ENCODE measurements around the gene PDLIM4. TPM values are rescaled to one million over a fixed set of nuclear protein-coding genes. Genes with fewer than 3 reads are reported as not detected.

Gene PDLIM4
- total RNA-seq, 4 donors from 2014 or later = 4.6 to 27.2 (median 18.5) TPM

DNA sequence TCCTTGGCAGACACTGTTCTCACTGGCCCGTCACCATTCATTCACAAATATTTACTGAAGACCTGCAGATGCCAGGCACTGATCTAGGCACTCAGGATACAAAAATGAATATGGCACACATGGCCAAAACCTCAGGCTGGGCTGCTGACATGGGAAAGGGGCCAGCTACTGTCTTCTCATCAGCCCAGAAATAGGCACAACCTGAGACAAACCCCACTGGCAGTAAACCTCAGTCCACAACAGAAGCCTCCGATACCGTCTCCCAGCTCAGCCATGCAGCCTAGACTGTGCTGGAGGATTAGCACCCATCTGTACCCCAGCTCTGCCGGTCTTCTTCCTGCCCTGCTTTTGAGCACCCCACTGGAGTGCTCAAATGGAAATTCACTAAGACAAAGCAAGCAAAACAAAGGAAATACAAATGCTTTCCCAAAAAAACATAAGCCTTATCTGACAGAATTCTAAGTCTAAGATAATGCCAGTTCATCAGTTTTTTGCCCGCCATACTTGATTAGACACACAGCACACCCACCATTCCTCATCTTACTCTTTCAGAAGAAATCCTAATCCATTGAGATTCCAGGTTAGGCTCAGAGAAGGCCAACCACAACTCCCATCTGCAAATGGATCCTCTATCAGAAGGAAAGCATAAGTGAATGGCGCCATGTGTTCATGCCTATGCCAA lies 38.1 kb upstream of the PDLIM4 start:
- Histone ChIP-seq H3K36me3 (peaks cover 0 to 14% (median 0%) of the 10 kb centered on the region in 3 donors), H3K9me3 (no peaks in the 10 kb centered on the region), H3K4me3 (no peak overlapping the region), H3K27me3 (no peaks in the 10 kb centered on the region), H3K4me1 (peaks cover 0 to 12% (median 6%) of the 10 kb centered on the region in 4 donors), H3K27ac (no peak overlapping the region)
- TF ChIP-seq POLR2A (IDR thresholded peaks at IDR 0.05) = no peak
- TF ChIP-seq, protein P1, sequence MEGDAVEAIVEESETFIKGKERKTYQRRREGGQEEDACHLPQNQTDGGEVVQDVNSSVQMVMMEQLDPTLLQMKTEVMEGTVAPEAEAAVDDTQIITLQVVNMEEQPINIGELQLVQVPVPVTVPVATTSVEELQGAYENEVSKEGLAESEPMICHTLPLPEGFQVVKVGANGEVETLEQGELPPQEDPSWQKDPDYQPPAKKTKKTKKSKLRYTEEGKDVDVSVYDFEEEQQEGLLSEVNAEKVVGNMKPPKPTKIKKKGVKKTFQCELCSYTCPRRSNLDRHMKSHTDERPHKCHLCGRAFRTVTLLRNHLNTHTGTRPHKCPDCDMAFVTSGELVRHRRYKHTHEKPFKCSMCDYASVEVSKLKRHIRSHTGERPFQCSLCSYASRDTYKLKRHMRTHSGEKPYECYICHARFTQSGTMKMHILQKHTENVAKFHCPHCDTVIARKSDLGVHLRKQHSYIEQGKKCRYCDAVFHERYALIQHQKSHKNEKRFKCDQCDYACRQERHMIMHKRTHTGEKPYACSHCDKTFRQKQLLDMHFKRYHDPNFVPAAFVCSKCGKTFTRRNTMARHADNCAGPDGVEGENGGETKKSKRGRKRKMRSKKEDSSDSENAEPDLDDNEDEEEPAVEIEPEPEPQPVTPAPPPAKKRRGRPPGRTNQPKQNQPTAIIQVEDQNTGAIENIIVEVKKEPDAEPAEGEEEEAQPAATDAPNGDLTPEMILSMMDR (IDR thresholded peaks at IDR 0.05) = no peak
- DNase-seq = no peak

DNA sequence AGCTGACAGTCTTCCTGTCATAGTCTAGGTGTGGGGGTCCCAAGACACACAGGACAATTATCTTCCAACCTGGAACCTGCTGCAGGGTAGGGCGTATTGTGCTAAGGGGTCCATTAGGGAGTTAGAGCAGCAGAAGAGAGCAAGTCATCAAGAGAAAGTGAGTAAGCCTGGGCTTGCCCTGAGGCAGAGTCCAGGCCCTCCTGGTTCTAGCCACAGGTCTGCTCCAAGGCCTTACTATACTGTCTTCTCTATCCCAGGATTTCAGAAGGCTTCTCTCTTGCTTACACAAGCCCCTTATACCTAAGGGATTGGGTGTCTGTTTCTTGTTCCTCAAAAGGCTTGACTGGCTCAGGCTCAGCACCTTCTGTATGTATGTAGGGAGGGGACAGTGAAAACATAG lies 37.5 kb upstream of the PDLIM4 start:
- Histone ChIP-seq H3K36me3 (peaks cover 0 to 14% (median 0%) of the 10 kb centered on the region in 3 donors), H3K27ac (no peak overlapping the region), H3K4me1 (peaks cover 0 to 12% (median 6%) of the 10 kb centered on the region in 4 donors), H3K9me3 (no peaks in the 10 kb centered on the region), H3K27me3 (no peaks in the 10 kb centered on the region), H3K4me3 (no peak overlapping the region)
- no peak for TF ChIP-seq POLR2A (IDR thresholded peaks at IDR 0.05)
- TF ChIP-seq, protein P1 (IDR thresholded peaks at IDR 0.05) = no peak
- no peak for DNase-seq

DNA sequence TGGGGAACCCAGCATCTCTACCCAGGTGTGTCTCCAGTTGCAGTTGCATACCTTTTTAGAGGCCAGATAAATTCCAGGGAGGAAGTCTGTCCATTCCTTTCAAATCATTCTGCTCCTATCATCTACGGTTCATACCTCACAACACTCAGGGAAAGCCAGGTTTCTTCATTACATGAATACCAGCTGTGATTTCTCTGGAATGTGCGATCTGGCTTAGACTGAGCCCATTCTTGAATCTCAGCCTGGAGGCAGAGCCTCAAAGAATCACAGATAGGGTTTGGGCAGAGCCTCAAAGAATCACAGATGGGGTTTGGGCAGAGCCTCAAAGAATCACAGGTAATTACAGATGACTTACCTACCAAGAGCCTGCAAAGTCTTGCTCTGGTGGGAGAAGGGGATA lies 37.0 kb upstream of the PDLIM4 start:
- no peak for TF ChIP-seq POLR2A (IDR thresholded peaks at IDR 0.05)
- TF ChIP-seq, protein P1 (IDR thresholded peaks at IDR 0.05) = no peak
- Histone ChIP-seq H3K4me1 (peaks cover 0 to 17% (median 6%) of the 10 kb centered on the region in 4 donors), H3K27ac (no peak overlapping the region)

DNA sequence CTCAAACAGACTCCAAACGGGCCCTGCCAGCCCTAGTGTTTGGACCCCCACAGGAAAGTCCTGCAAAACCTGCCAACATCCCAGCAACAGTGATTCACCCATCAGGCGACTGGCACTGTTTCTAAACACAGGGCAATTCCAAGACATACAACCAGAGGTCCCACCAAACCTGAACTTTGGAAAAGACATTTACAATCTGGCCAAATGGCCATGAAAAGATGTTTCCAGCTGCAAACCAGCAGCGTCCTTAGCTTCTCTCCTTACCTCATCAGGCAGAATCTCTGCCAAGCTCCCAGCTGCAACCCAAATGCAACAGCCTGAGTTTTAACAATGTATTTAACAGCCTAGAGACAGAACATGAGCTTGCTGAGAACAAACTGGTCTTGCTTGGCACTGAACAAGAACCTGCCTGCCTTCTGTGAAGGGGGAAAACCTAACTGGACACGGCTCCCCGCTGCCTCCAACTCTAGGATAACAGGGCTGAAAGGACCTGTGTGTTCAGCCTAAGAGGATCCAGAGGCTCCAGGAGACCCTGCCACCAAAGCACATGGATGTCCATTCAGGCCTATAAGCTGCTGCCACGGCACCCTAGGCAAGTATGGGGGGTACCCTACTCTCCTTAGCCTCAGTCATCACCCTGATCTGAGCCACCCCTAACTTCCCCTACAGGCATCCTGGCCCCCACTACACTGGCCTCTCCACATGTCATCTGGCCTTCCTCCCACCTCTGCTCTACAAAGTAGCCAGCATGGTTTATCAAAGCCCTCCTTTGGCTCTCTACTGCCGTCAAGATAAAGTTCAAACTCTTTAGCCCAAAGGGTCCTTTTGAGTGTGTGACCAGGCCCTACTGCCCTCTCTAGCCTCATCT lies 35.5 kb upstream of the PDLIM4 start:
- Histone ChIP-seq H3K4me3 (no peak overlapping the region), H3K9me3 (no peaks in the 10 kb centered on the region), H3K36me3 (peaks cover 0 to 12% (median 0%) of the 10 kb centered on the region in 3 donors), H3K4me1 (peaks cover 3 to 32% (median 7%) of the 10 kb centered on the region in 4 donors), H3K27ac (peak overlapping the region in 1 of 4 donors; percentile 68), H3K27me3 (no peaks in the 10 kb centered on the region)
- no peak for DNase-seq
- no peak for TF ChIP-seq POLR2A (IDR thresholded peaks at IDR 0.05)
- TF ChIP-seq, protein P1 (IDR thresholded peaks at IDR 0.05) = no peak

More for the DNA sequence above, 37.0 kb upstream of the PDLIM4 start:
- H3K4me3 ChIP-seq = no peak overlapping the region
- no peaks in the 10 kb centered on the region for H3K9me3 ChIP-seq
- H3K27me3 ChIP-seq = no peaks in the 10 kb centered on the region
- peaks cover 0 to 14% (median 0%) of the 10 kb centered on the region in 3 donors for H3K36me3 ChIP-seq
- DNase-seq = no peak

DNA sequence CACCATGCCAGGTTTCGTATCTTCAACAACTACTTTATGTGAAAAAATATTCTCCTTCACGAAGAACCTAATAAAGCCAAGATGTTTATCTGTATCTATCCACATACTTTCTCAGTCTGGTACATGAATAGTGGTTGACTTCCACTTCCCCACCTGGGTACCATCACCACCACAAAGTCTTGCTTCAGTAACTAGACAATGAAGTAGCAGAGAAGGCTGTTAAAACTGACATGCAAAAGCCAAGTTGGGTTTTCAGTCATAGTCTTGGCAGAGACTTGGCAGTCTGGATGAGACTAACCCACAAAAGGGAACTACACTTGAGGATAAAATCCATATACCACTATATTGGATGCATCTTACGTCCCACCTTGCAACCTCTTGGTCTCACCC lies 34.9 kb upstream of the PDLIM4 start:
- no peaks in the 10 kb centered on the region for H3K27me3 ChIP-seq
- TF ChIP-seq, protein P1 (IDR thresholded peaks at IDR 0.05) = no peak
- no peak for TF ChIP-seq POLR2A (IDR thresholded peaks at IDR 0.05)
- peaks cover 0 to 5% (median 0%) of the 10 kb centered on the region in 3 donors for H3K36me3 ChIP-seq
- DNase-seq = peak in 2 of 3 donors; percentile 25 to 50
- peaks cover 3 to 33% (median 9%) of the 10 kb centered on the region in 4 donors for H3K4me1 ChIP-seq
- H3K9me3 ChIP-seq = no peaks in the 10 kb centered on the region
- peak overlapping the region in 1 of 4 donors; percentile 68 for H3K27ac ChIP-seq
- no peak overlapping the region for H3K4me3 ChIP-seq

All from Peyer's patch (tissue), 4 donors.